LHCN-M2 (cell line): Measurements from ENCODE around the gene BMF. TPM values are rescaled to one million over a fixed set of nuclear protein-coding genes. Genes with fewer than 3 reads are reported as not detected.
"Not testable (repeated sequence)": the region's sequence is repeated elsewhere in the genome, so short reads cannot be mapped to it uniquely, and the experiment has no call there.

ENCODE experiments used
- DNase-seq: peaks from one replicate; pipeline ENCODE4 v3.0.0-alpha.2; 2012; ENCODE audit warnings: low read depth
- total RNA-seq: library from RNA; depleted of rRNA; stranded (reverse); fragments of >200 nt; gene quantifications from 2 replicates; pipeline ENCODE4 v1.2.3, GENCODE V29; 2014

Gene BMF
- total RNA-seq, 1 experiment from 2014 or later, result 8.7 TPM

DNA sequence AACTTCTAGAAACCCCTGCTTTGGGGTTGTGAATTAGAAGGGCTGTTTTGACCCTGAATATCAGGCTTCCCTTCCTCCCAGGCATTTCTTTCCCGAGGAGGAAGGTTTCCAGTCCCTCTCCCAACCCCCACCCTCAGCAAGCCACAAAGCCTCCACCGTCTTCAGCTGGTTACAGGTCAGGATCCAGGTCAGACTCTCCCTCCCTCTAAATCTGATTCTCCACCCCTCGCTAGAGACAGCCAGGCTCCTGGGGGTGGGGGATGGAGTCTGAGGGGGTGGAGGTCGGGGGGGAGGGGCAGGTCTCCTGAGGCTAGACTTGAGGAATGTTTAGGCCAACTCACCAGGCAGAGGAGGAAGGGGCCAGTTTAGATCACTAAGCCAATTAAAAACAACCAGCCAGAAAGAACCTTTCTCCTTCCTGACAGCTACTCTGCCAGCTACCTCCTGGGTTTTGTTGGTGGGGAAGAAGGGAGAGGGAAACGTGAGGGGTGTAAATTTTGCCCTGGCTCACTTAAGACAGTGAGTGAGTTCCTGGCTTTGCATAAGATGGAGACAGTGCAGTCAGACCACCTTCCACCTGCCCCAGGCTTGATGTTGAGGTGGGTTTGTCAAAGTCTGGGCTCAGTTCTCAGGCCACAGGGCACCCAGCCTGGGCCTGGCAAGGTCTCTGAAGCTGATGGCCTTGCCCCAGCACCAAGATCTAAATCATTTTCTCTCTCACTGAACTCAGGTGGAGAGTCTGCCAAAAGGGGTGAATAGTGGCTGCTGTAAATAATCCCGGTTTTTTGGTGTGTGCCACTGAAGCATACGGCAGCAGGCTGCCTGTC is 19.5 kb downstream of the BMF start:
- DNase-seq, result no peak

- DNase-seq, result no peak
These were observed 20.4 kb downstream of the BMF start for GRCh38 chr15:40087991-40088928.

DNA sequence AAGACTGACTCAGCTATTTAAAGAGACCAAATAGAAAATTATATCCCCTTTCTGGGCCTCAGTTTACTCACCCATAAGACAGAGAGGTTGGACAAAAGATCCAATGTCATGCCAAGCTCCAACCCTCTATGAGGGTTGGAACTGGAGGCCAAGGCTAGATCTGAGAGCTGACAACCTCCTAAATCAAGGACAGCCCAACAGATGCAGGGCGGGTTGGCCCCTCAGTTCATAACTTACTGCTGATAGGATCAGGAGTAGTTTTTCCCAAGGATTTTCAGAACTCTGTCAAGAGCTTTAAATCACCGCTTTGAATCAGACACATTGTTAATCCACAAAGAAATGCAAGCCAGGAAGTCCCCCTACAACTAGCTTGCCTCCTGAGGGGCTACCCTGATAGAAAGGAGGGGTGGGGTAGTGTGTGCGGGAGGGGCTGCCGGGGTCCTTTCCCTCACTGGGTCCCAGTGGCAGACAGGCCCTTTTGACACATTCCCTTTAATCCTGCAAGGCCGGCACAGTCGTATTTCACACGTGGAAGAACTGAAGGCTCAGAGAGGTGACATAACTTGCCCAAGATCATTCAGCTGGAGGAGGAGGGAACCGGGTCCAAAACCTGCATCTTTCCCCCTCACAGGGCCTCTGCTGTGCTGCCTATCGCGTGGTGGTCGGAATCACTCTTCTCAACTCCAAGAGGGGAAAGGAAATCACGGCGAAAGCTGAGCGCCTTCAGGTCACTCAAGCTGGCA is 21.4 kb downstream of the BMF start:
- no peak for DNase-seq

GRCh38 chr15:40085266-40085665 is 23.4 kb downstream of the BMF start:
- DNase-seq, result no peak

- no peak for DNase-seq
These were observed 24.0 kb downstream of the BMF start for GRCh38 chr15:40084650-40085049.

DNA sequence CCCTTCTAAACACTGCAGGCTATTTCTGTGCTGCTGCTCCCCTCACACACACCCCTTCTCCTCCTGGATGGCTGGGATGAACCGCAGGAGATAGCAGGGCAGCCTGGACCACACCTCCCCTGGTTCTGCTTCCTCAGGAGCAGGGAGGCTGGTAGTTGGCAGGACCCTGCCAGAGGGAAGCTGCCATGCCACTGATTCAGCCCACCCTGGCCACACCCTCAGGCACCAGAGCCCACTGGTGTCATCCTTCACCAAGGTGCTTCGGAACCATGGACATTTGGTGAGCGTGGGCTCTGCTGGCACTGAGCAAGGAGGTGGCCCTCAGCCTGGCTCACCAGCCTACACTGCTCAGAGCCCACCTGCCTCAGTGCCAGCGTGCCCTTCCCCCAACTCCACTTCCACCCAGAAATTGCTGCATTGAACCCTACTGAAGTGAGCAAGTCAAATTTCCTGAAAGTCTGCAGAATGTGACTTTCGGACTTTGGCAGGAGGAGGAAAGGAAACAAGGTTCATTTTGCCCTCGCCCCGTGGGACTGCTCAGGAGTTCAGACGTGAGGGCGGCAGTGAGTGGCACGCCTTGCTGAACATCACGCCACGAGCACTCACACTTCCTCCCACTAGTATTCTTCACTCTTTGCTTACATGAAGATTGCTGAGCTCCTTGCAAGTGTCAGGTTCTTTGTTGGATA is 26.3 kb downstream of the BMF start:
- no peak for DNase-seq

- peak; percentile 81 for DNase-seq
These were observed 26.9 kb downstream of the BMF start for GRCh38 chr15:40081691-40082194.

- no peak for DNase-seq
These were observed 27.8 kb downstream of the BMF start for GRCh38 chr15:40080847-40081246.

DNA sequence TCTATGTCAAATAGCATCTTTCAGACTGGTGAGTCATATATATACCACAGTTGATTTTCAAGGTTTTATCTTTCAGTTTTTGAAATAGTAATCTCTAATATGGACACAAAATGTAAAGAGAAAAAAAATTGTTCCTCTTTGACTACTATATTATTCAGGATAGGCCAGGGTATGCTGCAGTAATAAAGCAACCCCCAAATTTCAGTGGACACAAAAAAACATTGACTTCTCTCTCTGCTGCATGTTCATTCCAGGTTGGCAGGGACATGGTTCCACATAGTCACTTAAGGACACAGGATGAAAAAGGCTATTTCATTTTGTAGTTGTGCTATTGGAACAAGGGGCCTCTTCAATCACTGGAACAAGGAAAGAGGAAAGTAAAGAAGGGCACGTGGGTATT is 28.6 kb downstream of the BMF start:
- no peak for DNase-seq

DNA sequence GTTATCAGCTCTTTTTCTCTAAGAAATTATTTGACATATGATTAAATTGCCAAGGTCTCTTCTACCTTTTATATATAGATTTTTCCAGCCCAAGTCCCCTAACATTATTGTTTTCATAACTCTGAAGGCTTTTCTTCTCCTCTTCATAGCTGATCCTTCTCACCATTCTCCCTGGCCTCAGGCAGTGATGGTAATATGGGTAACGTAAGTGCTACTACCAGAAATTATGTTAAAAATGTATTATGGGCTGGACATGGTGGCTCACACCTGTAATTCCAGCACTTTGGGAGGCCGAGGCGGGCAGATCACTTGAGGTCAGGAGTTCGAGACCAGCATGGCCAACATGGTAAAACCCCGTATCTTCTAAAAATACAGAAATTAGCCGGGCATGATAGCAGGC is 29.2 kb downstream of the BMF start:
- DNase-seq, result no peak

DNA sequence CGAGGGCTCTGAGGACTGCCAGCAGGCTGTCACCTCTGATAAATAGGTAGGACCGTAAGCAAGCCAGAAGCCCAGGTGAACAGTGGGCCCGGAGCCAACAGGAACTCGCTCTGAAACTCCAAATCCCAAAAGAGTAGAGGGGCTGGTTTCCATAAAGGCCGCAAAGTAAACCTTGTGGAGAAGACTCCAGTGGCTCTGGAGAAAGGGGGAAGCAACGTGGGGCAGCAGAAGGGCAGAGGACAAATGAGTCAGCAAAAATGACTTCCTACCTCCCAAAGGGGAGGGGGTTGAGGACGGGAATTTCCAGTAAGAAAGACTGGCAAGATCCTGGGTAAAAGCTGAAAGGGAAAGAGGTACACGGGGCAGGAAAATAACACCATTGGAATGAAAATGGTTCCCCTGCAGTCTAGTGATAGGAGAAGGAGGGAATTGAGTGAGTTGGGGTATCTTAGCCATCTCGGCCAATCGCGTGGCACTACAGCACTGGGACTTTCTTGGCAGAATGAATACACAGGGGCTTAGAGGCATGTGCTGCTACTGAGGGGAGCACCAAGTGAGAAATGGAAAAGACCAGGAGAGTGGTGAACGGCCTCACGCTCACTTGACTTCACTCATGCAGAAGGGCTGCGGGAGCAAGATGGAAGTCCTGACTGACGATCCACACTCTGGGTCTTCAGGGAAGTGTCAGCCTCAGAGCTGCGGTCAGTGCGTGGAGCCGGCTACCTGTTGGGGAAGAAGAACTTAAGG is 33.2 kb downstream of the BMF start:
- no peak for DNase-seq

- not testable (repeated sequence) for DNase-seq
These were observed 34.0 kb downstream of the BMF start for GRCh38 chr15:40074656-40075055.

DNA sequence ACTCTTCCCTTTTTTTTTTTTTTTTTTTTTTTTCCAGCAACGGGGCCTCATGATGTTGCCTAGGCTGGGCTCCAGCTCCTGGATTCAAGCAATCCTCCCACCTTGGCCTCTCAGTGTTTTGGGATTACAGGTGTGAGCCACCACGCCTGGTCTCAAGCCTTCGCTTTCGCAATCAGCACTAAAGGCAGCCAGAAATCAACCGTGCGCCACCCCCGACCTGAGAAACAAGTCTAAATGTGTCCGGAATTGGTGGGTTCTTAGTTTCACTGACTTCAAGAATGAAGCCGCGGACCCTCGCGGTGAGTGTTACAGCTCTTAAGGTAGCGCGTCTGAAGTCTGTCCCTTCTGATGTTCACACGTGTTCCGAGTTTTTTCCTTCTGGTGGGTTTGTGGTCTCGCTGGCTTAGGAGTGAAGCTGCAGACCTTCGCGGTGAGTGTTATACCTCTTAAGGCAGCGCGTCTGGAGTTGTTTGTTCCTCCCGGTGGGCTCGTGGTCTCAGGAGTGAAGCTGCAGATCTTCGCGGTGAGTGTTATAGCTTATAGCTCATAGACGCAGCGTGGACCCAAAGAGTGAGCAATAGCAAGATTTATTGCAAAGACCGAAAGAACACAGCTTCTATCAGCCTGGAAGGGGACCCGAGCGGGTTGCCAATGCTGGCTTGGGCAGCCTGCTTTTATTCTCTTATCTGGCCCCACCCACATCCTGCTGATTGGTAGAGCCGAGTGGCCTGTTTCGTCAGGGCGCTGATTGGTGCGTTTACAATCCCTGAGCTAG is 34.8 kb downstream of the BMF start:
- DNase-seq, result not testable (repeated sequence)

- DNase-seq, result no peak
These were observed 36.3 kb downstream of the BMF start for GRCh38 chr15:40072216-40072990.

GRCh38 chr15:40070608-40071218 is 38.0 kb downstream of the BMF start:
- DNase-seq, result no peak

DNA sequence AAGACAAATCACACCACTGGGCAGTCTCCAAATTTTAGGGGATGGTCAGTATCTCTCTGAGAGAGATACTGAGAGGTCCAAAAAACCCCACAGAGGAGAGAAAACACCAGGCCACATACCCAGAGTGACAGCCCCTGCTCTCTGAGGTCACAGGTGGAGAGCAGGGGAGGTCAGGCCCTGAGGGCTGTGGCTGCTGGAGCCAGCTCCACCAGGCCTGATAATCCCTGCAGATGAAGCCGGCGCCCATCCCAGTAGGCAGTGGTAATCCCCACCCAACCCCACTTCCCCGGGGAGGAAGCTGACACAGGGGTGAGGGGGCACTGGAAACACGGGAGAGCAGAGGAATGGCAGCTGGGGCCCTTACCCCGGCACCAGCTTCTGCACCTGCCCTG is 38.5 kb downstream of the BMF start:
- no peak for DNase-seq

DNA sequence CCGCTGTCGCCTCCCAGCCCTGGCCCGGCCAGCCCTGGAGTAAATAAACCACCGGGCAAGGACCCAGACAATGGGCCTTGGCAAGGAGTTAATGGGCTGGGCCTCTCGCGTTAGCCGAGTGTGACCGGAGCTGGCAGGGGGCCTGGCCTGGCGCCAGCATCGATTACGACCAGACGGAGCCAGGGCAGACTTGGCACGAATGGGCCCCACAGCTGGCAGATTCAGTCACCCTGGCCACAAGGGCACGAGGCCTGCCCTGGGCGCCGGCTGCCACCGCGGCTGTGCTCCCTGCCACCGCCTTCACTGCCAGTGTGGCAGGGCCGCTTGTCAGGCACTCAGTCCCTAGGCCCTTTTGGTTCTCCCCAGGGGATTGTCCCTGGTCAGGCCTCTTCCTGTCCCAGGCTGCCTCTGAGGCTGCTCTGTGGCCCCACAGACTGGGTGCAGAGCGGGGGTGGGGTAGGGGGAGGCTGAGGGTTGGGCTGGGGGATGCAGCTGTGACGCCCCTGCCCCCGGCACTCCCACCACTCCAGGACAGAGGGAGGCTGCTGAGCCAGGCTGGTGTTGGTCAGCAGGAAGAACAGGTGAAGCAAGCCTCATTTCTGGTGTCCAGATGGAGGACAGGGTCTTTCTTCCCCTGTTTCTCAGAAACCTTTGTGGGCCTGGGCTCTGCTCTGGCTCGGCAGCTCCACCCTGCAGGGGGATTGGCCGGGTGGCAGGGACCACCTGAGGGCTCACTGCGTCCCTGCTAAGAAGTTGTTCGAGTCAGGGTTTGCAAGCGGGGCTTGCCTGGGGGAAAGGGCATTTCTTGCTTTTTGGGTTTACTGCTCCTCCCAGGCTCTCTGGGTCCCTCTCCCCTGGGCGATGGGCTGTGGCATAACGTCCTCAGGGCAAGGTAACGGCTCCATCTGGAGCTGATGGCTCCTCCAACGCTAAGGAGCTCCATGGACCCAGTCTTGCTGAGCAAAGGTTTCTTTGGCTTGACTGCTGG is 39.2 kb downstream of the BMF start:
- peak; percentile 95 for DNase-seq
